Measurements from ENCODE around the gene NR5A2.

Gene NR5A2

GRCh38 chr1:200179781-200180160 is 152.3 kb downstream of the NR5A2 start:
- no peak overlapping the region for H3K4me2 ChIP-seq (ENCODE audit: low read length)
- no peak overlapping the region for H3K4me3 ChIP-seq (ENCODE audit: low read depth, low read length, poor library complexity, severe bottlenecking)
- no peaks in the 10 kb centered on the region for H4K20me1 ChIP-seq (ENCODE audit: insufficient read depth, low read length)
- no peaks in the 10 kb centered on the region for H3K9me2 ChIP-seq (ENCODE audit: low read depth, low read length)
- peaks cover 12% of the 10 kb centered on the region for H3K4me1 ChIP-seq (ENCODE audit: insufficient read depth, low read length, severe bottlenecking)
- H3F3A ChIP-seq (ENCODE audit: insufficient read depth, low read length) = no peaks in the 10 kb centered on the region
- H3K79me2 ChIP-seq (ENCODE audit: insufficient read depth, low read length) = no peaks in the 10 kb centered on the region
- H3K27ac ChIP-seq (ENCODE audit: low read depth, low read length, poor library complexity, severe bottlenecking) = no peak overlapping the region
- H3K27me3 ChIP-seq (ENCODE audit: insufficient read depth, low read length) = no peaks in the 10 kb centered on the region
- no peaks in the 10 kb centered on the region for H3K9me3 ChIP-seq (ENCODE audit: low read length)
- no peak for TF ChIP-seq EZH2 (IDR thresholded peaks at IDR 0.05; ENCODE audit: borderline replicate concordance, low read length)
- no peak for TF ChIP-seq CTCF (IDR thresholded peaks at IDR 0.05; ENCODE audit: low read length)
- H3K36me3 ChIP-seq (ENCODE audit: insufficient read depth, low read length) = no peaks in the 10 kb centered on the region
- H3K9ac ChIP-seq (ENCODE audit: low read length) = no peak overlapping the region
- no peak overlapping the region for H2AFZ ChIP-seq (ENCODE audit: low read length)

- Histone ChIP-seq H3K4me3 (ENCODE audit: low read depth, low read length, poor library complexity, severe bottlenecking) (no peak overlapping the region), H3K27ac (ENCODE audit: low read depth, low read length, poor library complexity, severe bottlenecking) (no peak overlapping the region), H3K4me2 (ENCODE audit: low read length) (no peak overlapping the region), H4K20me1 (ENCODE audit: insufficient read depth, low read length) (no peaks in the 10 kb centered on the region), H3K36me3 (ENCODE audit: insufficient read depth, low read length) (no peaks in the 10 kb centered on the region), H3K79me2 (ENCODE audit: insufficient read depth, low read length) (no peaks in the 10 kb centered on the region), H3K9ac (ENCODE audit: low read length) (no peak overlapping the region), H3K9me2 (ENCODE audit: low read depth, low read length) (no peaks in the 10 kb centered on the region), H2AFZ (ENCODE audit: low read length) (no peak overlapping the region), H3K9me3 (ENCODE audit: low read length) (no peaks in the 10 kb centered on the region), H3K4me1 (ENCODE audit: insufficient read depth, low read length, severe bottlenecking) (peaks cover 12% of the 10 kb centered on the region), H3F3A (ENCODE audit: insufficient read depth, low read length) (no peaks in the 10 kb centered on the region), H3K27me3 (ENCODE audit: insufficient read depth, low read length) (no peaks in the 10 kb centered on the region)
- TF ChIP-seq EZH2 (IDR thresholded peaks at IDR 0.05; ENCODE audit: borderline replicate concordance, low read length) (no peak), CTCF (IDR thresholded peaks at IDR 0.05; ENCODE audit: low read length) (peak; percentile 5; the same call in 1 of the 2 replicates)
Observed at GRCh38 chr1:200180821-200181220, 153.3 kb downstream of the NR5A2 start.

- no peaks in the 10 kb centered on the region for H3K79me2 ChIP-seq (ENCODE audit: insufficient read depth, low read length)
- no peaks in the 10 kb centered on the region for H3K9me3 ChIP-seq (ENCODE audit: low read length)
- no peaks in the 10 kb centered on the region for H3F3A ChIP-seq (ENCODE audit: insufficient read depth, low read length)
- no peak overlapping the region for H3K4me2 ChIP-seq (ENCODE audit: low read length)
- H3K4me1 ChIP-seq (ENCODE audit: insufficient read depth, low read length, severe bottlenecking) = peaks cover 12% of the 10 kb centered on the region
- H3K9ac ChIP-seq (ENCODE audit: low read length) = no peak overlapping the region
- no peaks in the 10 kb centered on the region for H3K9me2 ChIP-seq (ENCODE audit: low read depth, low read length)
- no peaks in the 10 kb centered on the region for H4K20me1 ChIP-seq (ENCODE audit: insufficient read depth, low read length)
- no peak overlapping the region for H2AFZ ChIP-seq (ENCODE audit: low read length)
- H3K27ac ChIP-seq (ENCODE audit: low read depth, low read length, poor library complexity, severe bottlenecking) = no peak overlapping the region
- H3K36me3 ChIP-seq (ENCODE audit: insufficient read depth, low read length) = no peaks in the 10 kb centered on the region
- TF ChIP-seq CTCF (IDR thresholded peaks at IDR 0.05; ENCODE audit: low read length) (no peak), EZH2 (IDR thresholded peaks at IDR 0.05; ENCODE audit: borderline replicate concordance, low read length) (no peak)
- H3K4me3 ChIP-seq (ENCODE audit: low read depth, low read length, poor library complexity, severe bottlenecking) = no peak overlapping the region
- no peaks in the 10 kb centered on the region for H3K27me3 ChIP-seq (ENCODE audit: insufficient read depth, low read length)
Observed at GRCh38 chr1:200181861-200182260, 154.4 kb downstream of the NR5A2 start.

Data from OCI-LY1 (cell line).